Measurements from ENCODE around the gene FBP1. TPM values are rescaled to one million over a fixed set of nuclear protein-coding genes. Genes with fewer than 3 reads are reported as not detected.
A peak's percentile ranks its signal among the peaks of the same experiment; 100 is the strongest.

FBP1 gene
- total and polyA plus RNA-seq, 10 of the 15 experiments (the other 5 are each of a cell fraction or from before 2014, with no cell fraction given): 0.11 to 0.38 (median 0.15) TPM; not detected in 7

DNA sequence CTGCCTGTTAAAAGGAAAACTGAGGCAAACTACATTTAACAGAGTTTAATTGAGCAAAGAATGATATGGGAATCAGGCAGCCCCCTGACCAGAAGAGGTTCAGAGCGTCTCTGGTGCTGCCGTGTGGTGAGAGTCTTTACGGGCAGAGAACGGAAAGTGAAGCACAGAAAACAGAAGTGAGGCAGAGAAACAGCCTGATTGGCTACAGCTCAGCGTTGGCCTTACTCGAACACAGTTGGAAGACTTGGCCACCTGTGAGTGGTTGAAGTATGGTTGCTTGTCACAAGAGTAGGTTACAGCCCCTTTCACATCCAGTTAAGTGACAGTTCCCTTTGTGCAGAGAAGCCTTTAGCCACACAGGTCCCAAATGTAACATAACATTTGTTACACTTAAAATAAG, 16.9 kb upstream of the FBP1 start (continued):
- TF ChIP-seq, protein P1, sequence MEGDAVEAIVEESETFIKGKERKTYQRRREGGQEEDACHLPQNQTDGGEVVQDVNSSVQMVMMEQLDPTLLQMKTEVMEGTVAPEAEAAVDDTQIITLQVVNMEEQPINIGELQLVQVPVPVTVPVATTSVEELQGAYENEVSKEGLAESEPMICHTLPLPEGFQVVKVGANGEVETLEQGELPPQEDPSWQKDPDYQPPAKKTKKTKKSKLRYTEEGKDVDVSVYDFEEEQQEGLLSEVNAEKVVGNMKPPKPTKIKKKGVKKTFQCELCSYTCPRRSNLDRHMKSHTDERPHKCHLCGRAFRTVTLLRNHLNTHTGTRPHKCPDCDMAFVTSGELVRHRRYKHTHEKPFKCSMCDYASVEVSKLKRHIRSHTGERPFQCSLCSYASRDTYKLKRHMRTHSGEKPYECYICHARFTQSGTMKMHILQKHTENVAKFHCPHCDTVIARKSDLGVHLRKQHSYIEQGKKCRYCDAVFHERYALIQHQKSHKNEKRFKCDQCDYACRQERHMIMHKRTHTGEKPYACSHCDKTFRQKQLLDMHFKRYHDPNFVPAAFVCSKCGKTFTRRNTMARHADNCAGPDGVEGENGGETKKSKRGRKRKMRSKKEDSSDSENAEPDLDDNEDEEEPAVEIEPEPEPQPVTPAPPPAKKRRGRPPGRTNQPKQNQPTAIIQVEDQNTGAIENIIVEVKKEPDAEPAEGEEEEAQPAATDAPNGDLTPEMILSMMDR (IDR thresholded peaks at IDR 0.05 in 2 of 3, conservative IDR thresholded peaks at IDR 0.05 in 1 of 3; ENCODE audit: control insufficient read depth in 2 of 3, extremely low read depth in 1 of 3, insufficient read depth in 1 of 3, low read depth in 3 of 3, low read length in 3 of 3): 0 out of 6 replicates have a peak, but pooled peaks of 1 of the 3 experiments have one; percentile 5
- TF ChIP-seq, protein P2, sequence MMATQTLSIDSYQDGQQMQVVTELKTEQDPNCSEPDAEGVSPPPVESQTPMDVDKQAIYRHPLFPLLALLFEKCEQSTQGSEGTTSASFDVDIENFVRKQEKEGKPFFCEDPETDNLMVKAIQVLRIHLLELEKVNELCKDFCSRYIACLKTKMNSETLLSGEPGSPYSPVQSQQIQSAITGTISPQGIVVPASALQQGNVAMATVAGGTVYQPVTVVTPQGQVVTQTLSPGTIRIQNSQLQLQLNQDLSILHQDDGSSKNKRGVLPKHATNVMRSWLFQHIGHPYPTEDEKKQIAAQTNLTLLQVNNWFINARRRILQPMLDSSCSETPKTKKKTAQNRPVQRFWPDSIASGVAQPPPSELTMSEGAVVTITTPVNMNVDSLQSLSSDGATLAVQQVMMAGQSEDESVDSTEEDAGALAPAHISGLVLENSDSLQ (IDR thresholded peaks at IDR 0.05): peak; percentile 73
- TF ChIP-seq BACH1 (IDR thresholded peaks at IDR 0.05; ENCODE audit: borderline replicate concordance): no peak
- no peak for TF ChIP-seq SUZ12 (IDR thresholded peaks at IDR 0.05; ENCODE audit: unreplicated experiment)
- TF ChIP-seq POLR2AphosphoS5 (IDR thresholded peaks at IDR 0.05; ENCODE audit: low read length): peak; percentile 88

DNA sequence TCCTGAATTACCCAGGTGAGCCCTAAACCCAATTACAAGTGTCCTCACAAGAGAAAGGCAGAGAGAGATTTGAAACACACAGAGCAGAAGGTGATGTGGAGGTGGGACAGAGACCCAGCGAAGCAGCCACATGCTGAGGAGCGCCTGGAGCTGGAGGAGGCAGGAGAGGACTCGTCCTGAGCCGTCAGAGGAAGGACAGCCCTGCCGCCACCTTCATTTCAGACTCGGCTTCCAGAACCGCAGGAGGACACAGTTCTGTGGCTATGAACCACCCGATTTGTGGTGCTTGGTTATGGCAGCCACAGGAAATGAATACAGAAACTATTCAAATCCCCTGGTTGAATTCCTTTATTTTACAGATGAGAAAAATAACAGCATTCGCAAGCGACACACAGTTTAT, 16.4 kb upstream of the FBP1 start:
- H3K27ac ChIP-seq (ENCODE audit: control insufficient read depth, insufficient read depth): peak overlapping the region; percentile 60
- SMC1A ChIA-PET (ENCODE audit: uncharacterized antibody, unreplicated experiment): interaction anchor here (1.0 to 1.3 kb wide), 4 partner anchors 11 to 127 kb away, joined by 3 to 7 read pairs (median 4); no protein-coding TSS in a partner anchor
- H3K4me2 ChIP-seq (ENCODE audit: control insufficient read depth, insufficient read depth): peak overlapping the region; percentile 49
- peaks cover 17% of the 10 kb centered on the region for H3K4me1 ChIP-seq (ENCODE audit: control insufficient read depth, insufficient read depth, low read length)
- POLR2A ChIA-PET: interaction anchor here (1.2 kb wide), 1 partner anchor 14 kb away, joined by 6 read pairs; no protein-coding TSS in a partner anchor
- CTCF ChIA-PET: interaction anchor here (1.2 to 4.6 kb wide), 3 partner anchors 12 to 97 kb away, joined by 4 to 47 read pairs (median 7); no protein-coding TSS in a partner anchor
- DNase-seq (ENCODE audit: low read depth, low spot score) (no peak), FAIRE-seq (no peak), ATAC-seq (peak; percentile 44)
- no peaks in the 10 kb centered on the region for H3K27me3 ChIP-seq (replicated peaks in 1 of 2; ENCODE audit: control insufficient read depth in 2 of 2, insufficient read depth in 2 of 2, low read length in 1 of 2)
- H3K4me3 ChIP-seq: peak overlapping the region; percentile 31; the same call in 1 of the 2 replicates
- H3K9me3 ChIP-seq (replicated peaks; ENCODE audit: control insufficient read depth, insufficient read depth, low read length): no peaks in the 10 kb centered on the region
- H3K9ac ChIP-seq (ENCODE audit: control insufficient read depth, insufficient read depth, low read length): peak overlapping the region; percentile 65
- no peaks in the 10 kb centered on the region for H3K36me3 ChIP-seq (ENCODE audit: control insufficient read depth in 2 of 2, insufficient read depth in 2 of 2, low read length in 1 of 2)
- RAD21 ChIA-PET (ENCODE audit: unreplicated experiment): interaction anchor here (0.8 to 1.0 kb wide), 2 partner anchors 71 to 472 kb away, joined by 5 read pairs; partner anchors contain the start of gene AOPEP
- H3K79me2 ChIP-seq (ENCODE audit: control insufficient read depth, insufficient read depth, low read length): no peaks in the 10 kb centered on the region
- H2AFZ ChIP-seq (ENCODE audit: control insufficient read depth, low read depth, low read length): peak overlapping the region; percentile 80
- 10% methylated on average over 10 of the region's 10 CpGs for WGBS (ENCODE audit: insufficient coverage, insufficient replicate concordance, low lambda C conversion rate, missing lambda C conversion rate)
- H4K20me1 ChIP-seq (ENCODE audit: control insufficient read depth, insufficient read depth): no peaks in the 10 kb centered on the region
- intact Hi-C loops (cut with micrococcal nuclease; ENCODE audit: unreplicated experiment): no loop called here
- in situ Hi-C loops (cut with MboI): no loop called here
- TSS peak; percentile 92 for BruUV-seq (replicated peaks)
- TF ChIP-seq RAD21 (IDR thresholded peaks at IDR 0.05; ENCODE audit: insufficient read depth, low read depth, low read length) (no peak), ZNF384 (IDR thresholded peaks at IDR 0.05; ENCODE audit: borderline replicate concordance, low read depth, low read length) (no peak), CREB1 (IDR thresholded peaks at IDR 0.05; ENCODE audit: low read depth) (no peak), POLR2A (IDR thresholded peaks at IDR 0.05; ENCODE audit: low read depth, low read length) (peak; percentile 9; the same call in 1 of the 2 replicates)
- TF ChIP-seq, protein P3, sequence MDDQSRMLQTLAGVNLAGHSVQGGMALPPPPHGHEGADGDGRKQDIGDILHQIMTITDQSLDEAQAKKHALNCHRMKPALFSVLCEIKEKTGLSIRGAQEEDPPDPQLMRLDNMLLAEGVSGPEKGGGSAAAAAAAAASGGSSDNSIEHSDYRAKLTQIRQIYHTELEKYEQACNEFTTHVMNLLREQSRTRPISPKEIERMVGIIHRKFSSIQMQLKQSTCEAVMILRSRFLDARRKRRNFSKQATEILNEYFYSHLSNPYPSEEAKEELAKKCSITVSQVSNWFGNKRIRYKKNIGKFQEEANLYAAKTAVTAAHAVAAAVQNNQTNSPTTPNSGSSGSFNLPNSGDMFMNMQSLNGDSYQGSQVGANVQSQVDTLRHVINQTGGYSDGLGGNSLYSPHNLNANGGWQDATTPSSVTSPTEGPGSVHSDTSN (IDR thresholded peaks at IDR 0.05; ENCODE audit: insufficient replicate concordance, low read depth, low read length): no peak
- TF ChIP-seq, protein P4, sequence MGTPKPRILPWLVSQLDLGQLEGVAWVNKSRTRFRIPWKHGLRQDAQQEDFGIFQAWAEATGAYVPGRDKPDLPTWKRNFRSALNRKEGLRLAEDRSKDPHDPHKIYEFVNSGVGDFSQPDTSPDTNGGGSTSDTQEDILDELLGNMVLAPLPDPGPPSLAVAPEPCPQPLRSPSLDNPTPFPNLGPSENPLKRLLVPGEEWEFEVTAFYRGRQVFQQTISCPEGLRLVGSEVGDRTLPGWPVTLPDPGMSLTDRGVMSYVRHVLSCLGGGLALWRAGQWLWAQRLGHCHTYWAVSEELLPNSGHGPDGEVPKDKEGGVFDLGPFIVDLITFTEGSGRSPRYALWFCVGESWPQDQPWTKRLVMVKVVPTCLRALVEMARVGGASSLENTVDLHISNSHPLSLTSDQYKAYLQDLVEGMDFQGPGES (IDR thresholded peaks at IDR 0.05): no peak
- TF ChIP-seq, protein P5, sequence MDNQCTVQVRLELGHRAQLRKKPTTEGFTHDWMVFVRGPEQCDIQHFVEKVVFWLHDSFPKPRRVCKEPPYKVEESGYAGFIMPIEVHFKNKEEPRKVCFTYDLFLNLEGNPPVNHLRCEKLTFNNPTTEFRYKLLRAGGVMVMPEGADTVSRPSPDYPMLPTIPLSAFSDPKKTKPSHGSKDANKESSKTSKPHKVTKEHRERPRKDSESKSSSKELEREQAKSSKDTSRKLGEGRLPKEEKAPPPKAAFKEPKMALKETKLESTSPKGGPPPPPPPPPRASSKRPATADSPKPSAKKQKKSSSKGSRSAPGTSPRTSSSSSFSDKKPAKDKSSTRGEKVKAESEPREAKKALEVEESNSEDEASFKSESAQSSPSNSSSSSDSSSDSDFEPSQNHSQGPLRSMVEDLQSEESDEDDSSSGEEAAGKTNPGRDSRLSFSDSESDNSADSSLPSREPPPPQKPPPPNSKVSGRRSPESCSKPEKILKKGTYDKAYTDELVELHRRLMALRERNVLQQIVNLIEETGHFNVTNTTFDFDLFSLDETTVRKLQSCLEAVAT (IDR thresholded peaks at IDR 0.05): no peak

Measured in GM12878 (cell line).